ENCODE measurements around the gene CTNNA2.

Gene CTNNA2

DNA sequence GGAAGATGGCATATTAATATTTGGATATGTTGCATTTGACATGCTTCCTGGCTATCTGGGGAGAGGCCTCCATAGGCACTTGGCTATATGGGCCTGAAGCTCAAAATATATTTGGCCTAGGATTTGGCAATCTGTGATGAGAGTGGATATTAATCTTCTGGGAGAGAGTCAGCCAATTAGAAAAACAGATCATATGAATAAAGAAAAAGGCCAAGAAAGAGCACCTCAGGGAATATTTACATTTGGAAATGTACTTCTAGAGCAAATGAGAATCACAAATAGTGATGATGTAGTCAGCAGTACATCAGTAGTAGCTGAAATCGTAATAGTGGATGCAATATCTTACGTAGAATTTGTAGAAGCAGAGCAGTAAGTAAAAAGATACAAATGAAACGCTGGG, 277.0 kb downstream of the CTNNA2 start:
- DNase-seq (ENCODE audit: low read depth) = no peak

DNA sequence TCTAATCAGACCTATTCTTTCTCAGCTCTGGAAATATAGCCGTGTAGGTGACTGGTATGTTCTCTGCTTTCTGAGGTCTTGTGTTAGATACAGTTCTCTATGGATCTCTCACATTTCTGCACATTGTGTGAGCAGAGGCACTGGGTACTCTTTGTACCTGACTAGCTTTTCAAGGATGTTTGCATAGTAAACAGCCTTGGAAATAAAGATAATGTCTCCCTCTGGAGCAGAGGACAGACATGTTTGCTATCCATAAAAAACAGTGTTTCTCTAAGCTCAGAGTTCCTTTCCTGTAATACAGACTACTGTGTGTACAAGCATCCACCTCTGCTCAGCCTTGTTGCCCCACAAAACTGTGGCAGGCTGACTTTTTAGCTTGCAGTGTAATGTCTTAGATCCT, 279.2 kb downstream of the CTNNA2 start:
- DNase-seq (ENCODE audit: low read depth) = no peak

DNA sequence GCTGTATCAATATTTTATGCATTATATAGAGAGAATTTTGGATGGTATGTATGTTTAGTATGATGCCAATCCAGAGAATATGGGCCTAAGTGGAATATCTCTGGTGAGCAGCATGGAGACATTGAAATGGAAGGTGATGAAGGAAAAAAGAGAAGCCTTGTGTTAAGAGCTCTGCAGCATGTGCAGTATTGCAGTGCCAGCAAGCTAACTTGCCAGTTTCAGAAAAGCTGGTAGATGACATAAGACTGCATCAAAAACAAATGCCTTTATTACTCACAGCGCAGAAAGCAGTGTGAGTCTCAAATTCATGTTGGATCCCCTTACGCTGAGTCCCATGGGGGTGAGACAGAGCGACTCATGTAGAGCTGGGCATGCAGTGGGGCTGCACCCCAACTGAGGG, 280.2 kb downstream of the CTNNA2 start:
- no peak for DNase-seq (ENCODE audit: low read depth)

DNA sequence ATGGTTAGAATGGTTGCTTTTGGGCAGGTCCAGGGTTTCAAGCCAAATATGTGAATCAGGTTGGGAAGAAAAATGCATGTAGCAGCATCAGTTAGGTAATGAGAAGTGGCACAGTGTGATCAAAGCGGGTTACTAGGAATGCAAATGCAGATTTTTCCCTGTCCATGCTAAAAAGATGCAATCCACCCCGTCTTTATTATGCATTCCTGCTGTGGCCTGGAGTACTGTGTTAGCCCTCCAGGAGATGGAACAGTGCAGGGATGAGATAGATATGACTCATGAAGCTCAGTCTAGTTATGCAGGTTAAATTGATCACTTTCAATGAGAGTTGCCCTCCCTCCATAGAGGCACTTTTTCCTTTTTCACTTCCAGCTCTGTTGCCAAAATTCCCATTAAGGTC, 283.8 kb downstream of the CTNNA2 start:
- no peak for DNase-seq (ENCODE audit: low read depth)

DNA sequence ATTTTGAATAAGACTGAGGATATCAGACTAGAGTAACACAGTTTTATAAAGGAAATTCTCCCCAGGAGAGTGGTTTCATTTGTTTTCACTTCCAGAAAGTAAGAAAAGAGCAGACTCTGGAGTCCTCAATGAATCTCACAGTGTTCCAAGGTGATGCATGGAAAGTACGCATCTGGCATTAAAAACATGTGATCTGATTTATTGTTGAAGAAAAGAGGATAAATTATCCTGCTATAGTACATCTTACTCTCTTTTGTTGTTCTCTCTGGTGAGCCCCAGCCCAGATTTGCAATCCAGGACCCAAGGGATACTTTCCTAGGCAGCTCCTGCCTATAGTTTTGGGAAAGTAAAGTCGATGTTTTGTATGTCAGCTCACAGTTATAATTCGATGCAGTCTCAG, 285.9 kb downstream of the CTNNA2 start:
- no peak for DNase-seq (ENCODE audit: low read depth)

DNA sequence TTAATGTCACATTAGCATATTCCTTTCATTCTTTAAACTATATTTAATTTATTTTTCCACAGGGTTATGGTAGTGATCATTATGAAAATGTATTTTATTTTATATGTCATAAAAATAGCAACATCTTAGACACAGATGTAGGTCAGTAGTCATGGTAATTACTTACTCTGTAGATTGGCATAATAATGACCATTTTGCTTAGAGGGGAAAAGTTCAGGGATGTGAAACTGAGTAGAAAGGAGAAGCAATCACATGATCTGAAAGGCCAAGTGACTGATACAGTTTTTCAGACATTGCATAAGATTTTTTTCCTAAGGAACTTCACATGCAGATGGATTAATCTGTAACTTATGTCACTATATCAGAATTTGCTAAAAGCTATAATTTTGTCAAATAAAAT, 286.9 kb downstream of the CTNNA2 start:
- no peak for DNase-seq (ENCODE audit: low read depth)

DNA sequence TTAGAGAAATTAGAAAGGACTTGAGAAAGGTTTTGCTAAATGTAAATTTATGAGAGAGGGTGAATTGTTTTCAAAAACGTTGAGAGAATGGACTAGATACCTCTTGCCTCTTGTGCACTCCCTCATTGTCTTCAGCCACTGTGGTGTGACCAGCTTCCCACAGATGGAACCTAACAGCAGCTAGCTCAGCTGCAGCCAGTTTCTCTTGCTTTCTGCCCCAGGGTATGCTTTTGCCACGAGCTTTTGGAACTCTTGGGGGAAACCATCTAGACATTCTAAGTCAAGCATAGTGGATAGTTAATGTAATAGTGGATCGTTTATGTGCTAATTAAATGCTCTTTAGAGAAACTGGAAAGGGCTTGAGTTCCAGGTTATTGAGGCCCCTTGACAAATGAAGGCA, 288.2 kb downstream of the CTNNA2 start:
- no peak for DNase-seq (ENCODE audit: low read depth)

DNA sequence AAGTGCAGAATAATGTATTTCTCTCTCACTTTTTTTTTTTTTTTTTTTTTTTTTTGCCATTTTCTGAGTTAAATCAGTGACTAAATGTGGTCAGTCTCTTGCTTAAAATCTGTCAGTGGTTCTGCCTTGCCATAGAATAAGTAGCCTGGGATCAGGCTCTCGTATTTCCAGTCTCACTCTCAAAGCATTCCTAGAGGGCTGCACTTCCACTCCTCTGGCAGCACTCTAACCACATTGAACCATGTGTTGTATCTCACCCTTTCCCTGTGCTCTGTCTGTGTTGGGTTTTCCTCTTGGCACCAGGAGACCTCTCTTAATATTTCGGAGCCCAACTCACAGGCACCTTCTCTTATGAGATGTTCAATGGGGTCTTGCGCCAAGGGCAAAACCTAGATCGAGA, 304.4 kb downstream of the CTNNA2 start:
- no peak for DNase-seq (ENCODE audit: low read depth)

DNA sequence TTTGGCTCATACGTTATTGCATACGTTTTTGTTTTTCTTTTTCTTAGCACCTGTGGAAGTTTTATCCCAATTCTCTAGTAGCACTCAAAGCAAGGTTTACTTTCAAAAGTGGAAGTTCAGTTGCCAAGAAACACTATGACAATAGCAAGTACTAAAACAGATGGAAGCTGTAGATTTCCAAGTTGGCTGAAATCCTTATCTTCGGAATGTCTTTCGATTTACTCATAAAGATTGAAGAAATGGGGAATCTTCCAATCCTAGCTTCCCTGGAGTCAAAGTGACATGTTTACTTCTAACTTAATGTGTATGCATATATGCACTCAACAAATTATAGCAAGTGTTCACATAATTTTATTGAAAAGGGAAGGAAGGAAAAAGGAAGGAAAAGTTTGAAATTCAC, 307.4 kb downstream of the CTNNA2 start:
- no peak for DNase-seq (ENCODE audit: low read depth)

DNA sequence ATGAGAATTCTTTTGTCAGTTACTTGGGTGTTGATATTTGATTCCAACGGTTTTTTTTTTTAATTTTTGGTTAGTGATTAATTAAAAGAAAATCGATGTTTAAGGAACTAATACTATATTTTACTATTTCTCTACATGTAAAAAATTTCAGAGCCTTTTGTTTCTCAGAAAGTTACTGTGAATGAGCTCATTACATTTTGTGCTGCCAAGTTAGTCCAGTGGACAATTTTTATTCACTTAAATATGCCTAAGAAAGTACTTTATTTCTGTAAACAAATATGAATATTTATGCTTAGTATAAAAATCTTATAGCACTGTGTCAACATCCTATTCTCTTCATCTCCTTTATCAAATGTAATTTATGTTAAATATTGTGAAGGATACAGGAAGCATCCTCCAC, 309.3 kb downstream of the CTNNA2 start:
- no peak for DNase-seq (ENCODE audit: low read depth)

DNA sequence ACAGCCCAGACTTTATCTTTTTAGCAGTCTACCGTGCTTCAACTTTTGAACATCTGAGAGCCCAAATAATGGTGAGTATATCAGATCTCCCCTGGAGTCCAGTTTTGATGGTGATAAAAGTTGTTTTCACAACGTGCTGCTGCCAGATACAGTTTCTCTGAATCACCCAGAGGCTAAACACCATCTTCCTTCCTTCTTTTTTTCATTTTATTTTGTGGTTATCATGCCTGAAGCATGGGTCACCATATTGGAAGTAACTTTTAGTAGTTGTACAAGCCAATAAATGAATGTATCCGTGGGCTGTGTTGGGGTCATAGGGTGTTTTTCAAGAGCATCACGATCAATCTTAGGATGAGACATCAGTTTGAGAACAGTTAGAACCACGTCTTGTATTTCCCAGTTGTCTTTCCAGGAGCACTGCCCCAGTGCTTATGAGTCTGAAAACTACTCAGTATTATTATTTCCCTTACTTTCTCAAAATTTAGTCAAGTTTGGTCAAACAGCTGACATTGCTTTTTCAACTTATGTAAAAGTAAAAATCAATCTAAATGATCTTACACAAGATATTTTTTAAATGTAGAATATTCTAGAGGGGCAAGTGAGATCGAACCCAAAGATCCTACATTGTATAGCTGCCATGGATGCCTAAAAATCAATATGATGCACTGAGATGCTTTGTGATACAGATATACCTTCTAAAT, 311.4 kb downstream of the CTNNA2 start:
- DNase-seq (ENCODE audit: low read depth) = no peak

DNA sequence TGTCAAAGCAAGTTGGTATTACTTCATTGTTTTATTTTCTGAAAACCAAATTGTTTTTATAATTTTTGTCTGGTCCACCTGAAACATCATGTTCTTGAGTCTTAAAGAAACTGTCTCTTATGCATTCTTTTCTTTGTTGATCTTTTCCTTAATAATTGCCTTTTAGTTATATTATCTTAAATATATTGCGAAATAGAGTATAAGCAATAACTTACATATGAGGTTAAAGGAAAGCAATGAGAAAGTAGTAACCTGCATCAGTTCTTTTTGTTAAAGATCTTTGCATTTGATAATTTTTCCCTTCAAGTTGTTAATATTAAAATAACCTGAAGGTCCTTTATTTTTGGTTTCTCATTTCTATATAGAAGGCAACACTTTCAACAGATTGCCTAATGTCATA, 315.0 kb downstream of the CTNNA2 start:
- no peak for DNase-seq (ENCODE audit: low read depth)

DNA sequence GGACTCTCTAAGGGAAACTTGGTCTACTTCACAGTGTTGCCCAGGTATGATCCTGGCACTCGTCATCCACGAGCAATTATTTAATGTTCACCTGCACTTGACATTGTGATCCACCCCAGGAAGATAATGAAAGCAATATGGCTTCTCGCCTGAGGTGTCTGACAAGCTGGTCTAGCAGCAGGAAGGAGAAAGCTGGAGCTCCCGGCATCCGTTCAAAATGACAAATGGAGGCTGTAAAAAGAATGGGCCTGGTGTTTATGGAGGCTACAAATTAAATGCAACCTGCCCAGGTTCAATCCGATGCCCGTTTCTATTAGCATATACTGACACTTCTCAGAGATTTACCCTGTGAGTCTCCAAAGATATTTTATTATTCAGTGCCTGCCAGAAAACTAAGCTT, 317.6 kb downstream of the CTNNA2 start:
- DNase-seq (ENCODE audit: low read depth) = no peak

DNA sequence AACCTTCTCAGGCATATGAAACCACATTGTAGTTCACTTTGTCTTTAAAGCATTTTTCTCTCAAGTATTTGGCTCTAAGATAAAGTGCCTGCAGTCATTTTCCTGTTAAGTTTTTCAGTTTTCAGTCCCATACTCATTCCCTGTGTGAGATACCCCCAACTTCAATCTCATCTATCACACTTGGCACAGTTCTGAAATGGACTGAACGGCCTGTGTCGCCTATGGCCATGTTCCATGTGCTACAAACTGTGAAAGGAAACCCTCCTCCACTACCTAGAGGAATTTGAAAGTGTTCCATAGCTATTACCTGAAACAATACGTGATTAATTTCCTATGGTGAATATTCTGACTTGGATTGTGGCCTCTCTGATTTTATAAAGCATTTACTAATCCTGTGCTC, 319.1 kb downstream of the CTNNA2 start:
- no peak for DNase-seq (ENCODE audit: low read depth)

DNA sequence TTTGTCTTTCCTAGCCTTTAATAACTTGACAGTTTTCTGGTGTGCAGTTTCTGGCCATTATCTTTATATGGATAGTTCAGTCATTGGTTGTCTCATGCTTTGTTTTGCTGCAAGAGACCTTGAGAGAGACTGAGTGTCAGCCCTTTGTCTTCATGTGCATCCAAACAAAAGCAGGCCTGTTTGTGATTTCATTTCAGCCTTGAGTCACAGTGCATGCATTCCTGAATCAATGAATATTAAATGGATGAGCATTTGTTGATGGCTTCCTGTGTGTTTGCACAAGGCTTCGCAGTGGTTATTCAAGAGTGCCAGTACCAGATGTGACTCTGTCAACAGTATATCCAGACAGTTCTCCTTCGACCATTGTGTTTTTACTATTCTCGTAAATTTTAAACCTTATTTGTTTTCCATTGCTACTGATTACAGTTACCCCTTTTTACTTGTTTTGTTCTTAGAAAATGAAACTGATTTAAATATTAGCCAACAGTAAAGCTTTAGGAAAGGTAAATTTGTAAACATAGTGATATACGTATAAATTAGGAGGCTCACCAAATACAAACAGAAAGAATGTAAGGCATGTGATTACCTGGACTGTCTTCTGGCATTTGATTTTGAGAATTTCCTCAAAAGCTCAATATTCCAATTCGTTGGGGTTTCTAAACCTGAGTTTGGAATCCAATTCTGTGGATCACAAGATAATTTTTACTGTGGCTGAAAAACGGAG, 319.8 kb downstream of the CTNNA2 start:
- DNase-seq (ENCODE audit: low read depth) = no peak

DNA sequence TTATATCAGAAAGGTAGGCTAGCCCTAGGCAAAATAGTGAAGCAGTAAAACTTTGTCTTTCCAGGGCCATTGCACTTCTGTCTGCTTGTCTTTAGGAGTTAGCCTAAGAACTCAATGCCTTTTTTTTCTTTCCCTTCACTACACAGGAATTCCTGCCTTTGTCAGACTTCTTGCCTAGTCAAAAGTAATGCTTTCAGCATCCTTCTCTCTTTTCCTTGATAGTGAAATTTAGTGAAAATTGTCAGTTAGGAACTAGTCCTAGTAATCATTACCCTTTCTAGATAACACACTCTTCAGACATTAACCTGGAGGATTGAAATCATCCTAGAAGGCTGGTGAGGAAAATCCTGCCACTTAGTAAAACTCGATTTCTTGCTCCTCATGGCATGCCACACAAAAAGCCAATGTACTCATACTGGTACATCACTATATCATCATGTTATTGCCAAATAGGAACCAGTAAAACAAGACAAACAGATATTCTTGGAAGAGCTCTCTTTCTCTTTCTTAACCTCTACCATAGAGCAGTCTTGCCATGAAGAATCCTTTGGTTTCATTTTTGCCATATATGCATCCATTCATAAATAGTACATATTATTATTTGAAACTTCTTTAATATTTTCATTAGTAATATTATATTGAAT, 320.5 kb downstream of the CTNNA2 start:
- DNase-seq (ENCODE audit: low read depth) = no peak

DNA sequence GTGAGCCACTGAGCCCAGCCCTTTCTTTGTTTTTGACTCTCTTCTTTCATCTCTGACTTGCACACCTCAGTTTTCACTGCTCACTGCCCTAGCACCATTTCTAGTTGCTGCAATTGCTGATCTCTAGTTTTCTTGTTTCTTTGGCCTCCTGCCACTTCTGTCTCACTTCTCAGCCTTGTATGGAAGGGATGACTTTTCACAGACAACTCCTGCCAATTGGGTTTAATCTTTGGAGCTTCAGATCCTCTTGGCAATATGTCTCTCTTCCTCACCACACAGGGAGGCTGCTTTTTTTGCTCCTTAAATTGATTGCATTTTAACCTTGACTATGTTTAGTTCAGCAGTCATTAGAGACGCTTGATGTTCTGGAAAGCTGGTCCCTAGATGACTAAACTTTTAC, 323.1 kb downstream of the CTNNA2 start:
- DNase-seq (ENCODE audit: low read depth) = no peak

DNA sequence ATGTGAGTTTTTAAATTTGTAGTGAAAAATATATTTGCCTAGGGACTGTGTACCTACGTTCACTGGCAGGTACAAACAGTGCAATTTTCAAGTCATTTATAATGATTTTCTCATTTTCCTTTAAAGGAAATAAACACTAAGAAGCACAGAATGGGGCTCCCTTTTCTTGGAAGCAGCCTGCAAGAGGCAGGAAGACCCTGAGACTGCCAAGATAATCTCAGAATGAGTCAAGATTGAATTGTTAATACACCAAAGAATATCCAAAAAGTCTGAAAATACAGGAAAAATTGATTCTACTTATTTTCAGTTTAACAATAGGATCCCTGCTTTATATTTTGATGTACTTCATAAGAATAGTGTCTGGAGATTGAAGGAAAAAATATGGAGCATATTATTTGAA, 331.2 kb downstream of the CTNNA2 start:
- no peak for DNase-seq (ENCODE audit: low read depth)

DNA sequence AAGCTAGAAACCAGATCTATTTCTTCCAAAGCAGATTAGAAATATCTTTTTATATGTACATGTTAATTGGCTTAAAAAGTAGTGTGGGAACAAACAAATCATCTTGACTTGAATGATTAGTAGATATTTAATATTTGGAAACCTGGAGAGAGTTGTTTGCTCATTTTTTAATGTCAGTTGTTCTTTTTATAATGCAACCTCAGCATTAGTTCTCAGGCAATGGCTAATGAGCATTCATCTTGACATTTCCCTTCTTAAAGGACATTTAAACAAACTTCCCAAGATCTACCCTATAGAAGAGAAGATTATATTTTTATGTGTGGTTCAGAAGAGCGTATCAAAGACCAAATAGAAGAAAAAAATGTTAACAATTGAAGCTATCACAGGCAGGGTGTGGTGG, 334.0 kb downstream of the CTNNA2 start:
- no peak for DNase-seq (ENCODE audit: low read depth)

DNA sequence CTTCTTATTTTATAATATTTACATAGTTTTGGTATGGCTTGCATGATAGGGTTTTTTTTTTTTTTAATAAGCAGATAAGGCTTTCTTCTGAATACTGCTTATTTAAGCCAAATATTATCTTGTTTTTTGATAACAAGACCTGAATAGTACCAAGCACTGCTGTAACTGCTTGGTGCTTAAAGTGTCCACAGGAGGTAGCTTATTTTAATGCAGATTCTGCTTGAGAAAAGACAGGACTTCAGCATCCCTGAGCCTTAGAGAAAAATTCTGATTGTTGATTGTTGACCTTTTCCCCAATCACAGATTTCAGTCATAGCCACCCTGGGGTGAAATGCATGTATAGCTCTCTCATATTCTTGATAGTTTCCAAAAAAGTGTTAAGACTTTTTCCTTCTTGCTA, 336.4 kb downstream of the CTNNA2 start:
- no peak for DNase-seq (ENCODE audit: low read depth)

DNA sequence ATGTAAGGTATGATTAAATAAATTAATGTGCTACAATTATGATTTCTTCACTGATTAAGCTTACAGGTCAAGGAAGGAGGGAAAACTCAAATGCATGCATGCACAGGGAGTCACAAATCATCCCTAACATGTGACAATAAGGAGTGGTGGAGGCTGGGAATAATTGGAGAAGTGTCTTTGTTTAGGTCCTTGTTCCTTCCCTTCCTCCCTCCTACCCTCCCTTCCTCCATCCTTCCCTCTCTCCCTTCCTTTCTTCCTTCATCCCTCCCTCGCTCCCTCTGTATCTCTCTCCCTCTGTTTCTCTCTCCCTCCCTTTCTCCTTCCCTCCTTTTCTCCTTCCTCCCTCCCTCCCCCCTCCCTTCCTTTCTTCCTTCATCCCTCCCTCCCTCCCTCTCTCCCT, 337.1 kb downstream of the CTNNA2 start:
- DNase-seq (ENCODE audit: low read depth) = no peak

DNA sequence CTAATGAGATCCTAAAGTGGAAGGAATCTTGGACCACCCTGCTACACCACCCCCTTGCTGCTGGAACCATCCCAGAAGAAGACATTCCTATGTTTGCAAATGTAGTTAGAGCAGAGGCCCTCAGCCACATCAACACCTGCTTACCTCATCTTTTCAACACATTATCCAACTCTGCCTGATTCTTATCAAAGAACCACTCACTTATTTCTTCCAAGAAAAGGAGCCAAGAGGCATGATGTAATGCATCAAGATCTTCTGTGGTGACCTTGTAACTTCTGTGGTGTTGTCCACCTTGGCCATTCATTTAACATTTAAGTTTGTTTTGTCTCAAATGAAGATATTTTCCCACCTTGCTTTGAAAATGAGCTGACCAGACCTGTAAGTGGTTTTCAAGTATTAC, 338.1 kb downstream of the CTNNA2 start:
- DNase-seq (ENCODE audit: low read depth) = no peak

DNA sequence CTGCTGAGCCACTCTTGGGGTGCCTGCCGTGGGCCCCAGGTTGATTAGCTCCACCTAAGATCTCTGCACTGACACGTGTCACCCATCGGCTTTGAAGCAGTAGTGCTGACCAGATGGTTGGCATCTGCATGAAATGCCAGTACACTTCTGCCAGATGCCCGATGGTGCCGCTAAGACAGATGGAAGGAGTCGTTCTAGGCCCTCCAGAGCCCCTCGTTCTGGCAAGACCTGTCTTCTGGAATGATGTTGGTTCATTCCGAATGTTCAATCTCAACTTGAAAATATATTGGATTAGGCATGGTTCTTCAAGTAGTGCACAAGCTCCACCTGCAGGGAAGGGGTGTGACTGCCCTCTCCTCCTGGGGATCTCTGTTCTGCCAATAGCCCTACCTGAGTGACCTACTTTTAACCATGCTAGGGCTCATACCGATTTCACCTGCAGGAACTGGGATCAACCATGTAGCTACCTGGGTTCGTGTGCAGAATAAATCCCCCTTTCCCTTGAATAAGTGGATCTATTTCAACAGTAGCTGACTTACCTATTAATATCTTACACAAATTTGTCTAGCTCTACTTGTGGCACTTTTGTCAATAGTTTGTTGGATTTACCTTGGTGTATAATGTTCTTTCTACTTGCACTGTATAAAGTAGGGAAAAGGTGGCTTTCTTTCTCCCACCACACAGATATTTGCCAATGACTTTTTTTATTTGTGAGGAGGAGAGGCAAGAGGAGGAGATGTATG, 342.6 kb downstream of the CTNNA2 start:
- no peak for DNase-seq (ENCODE audit: low read depth)

All from CMK (cell line).